Ecto neural progenitor cell (in vitro differentiated cells): ENCODE results near the gene ANKLE2.

Source experiments
- DNase-seq: peaks from one replicate; pipeline ENCODE4 v3.0.0-alpha.2; 2018; ENCODE audit warnings: low spot score

ANKLE2 gene

DNA sequence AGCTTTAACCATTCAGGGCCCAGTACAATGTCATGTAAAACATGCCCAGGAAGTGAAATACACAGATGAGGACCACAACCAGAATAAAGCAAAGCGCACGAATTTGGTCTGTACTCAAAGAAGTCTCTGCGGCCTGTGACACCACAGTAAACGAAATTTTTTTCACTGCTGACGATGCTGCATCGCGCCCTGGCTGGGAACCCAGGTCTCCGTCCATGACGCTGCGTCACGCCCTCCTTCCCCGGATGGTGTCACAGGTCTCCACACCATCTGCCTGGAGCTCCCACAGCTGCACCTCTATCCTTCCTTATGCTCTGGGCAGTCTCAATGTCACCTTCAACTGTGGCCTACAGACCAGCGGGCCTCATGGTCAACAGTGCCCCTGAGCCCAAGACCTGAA is 17.8 kb downstream of the ANKLE2 start:
- no peak for DNase-seq

DNA sequence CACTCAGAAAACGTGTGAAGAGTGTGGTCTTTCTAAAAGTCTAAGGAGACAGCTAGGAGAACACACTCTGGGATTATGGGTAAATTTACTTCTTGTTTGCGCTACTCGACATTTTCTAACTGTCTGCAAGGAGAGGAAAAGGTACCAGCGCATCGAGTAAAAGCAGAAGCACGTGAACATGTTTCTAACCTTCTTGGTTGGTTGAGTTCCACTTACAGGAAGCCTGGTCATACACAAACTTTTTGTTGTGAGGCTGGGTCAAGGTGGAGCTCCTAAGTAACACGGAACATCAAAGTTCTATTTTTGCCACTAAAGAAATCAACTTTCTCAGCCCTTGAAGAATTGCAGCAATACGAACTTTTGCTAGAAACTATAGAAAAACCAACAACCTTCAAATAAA is 20.0 kb downstream of the ANKLE2 start:
- no peak for DNase-seq

DNA sequence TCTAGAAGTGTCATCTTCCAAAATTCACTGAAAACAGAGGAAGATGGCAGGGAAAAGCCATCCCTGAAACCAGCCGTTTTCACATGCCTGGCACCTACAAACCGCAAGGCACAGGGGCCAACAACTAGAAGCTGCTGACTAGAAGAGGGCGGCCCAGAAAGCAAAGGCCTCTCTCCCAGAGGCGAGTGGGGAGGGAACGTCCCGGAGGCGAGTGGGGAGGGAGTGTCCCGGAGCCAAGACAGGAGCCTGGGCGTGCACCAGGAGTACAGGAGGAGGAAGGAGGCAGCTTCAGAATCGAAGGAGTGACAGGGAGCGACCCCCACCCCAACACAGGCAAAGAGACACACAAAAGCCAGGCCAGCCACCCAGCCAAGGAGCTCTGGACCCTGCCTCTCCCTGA is 21.0 kb downstream of the ANKLE2 start:
- DNase-seq, result no peak

DNA sequence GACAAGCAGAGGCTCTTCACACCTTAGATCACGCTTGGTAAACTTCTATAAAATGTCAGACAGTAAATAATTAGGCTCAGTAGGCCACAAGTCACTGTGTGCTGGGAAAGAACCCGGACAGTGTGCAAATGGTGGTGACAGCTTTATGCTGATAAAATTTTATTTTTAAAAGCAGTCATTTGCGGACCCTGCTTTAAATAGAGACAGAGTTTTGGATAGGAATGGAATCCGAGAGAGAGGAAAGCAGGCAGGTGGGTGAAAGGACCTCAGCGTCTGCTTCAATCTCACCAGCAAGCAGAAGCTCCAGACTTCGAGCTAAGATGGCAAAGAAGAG is 21.4 kb downstream of the ANKLE2 start:
- DNase-seq, result no peak

DNA sequence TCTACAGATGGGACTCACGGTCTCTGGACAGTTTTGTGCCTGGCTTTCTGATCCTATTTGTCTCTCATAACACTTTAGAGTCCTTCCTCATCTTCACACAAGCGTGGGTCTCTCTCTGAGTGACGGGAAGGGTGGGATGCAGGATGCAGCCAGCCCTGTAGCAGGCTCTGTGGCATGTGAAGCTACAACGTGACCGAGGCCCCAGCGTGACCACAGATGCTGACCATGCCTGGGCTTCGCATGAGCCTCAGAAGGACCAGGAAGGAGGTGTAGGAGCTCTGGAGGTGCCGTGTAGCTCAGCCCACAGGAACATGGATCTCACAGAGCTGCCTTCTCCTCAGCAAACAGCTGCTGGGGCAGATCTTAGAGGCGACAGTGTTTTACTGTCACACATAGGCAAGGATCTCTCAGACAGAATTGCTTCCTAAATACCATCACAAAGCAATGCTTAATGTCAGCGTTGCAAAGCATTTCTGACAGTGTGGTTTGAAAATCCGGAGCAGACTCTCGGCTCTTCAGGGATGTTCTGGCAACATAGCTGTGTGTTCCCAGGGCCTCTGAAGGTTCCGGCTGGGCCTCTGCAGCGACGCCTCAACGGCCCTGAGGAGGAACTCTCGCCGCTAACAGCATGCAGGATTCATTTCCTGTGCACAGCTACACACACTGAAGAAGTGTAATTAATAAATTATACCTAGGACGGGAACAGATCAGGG is 21.9 kb downstream of the ANKLE2 start:
- no peak for DNase-seq

DNA sequence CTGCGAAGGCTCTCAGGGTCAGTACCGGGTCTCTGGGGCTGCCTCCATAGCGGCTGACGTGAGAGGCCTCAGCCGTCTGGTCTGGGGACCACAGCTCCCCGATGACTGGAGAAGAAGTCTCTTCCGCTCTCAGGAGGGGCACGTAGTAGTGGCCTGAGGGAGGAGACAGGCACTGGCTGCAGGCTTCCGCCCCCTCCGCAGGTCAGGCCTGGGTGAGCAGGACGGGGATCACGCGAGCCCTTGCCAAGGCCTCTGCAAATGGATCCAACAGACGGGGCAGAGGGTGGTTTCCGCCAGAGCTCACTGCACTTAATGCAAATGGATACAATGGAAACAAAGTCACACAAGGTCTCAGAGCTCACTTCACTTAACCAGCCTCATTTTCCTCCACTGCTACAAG is 24.7 kb downstream of the ANKLE2 start:
- no peak for DNase-seq

DNA sequence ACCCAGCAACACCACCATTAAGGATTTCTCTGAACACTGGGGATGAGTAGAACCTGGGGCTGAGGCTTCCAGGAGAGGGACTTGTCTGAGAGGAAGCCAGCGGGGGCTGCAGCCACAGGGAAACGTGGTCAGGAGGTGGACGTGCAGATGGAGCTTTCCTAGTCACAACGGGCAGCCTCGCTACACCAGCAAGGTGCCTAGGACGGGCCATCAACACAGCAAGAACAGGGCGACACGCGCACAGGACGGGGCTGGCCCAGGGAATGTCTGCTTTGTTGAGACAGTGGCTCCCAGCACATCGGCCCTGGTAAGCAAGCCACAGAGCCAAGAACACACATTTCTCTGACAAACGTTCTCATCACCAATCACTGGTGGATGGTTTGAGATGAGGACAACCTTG is 25.3 kb downstream of the ANKLE2 start:
- no peak for DNase-seq

DNA sequence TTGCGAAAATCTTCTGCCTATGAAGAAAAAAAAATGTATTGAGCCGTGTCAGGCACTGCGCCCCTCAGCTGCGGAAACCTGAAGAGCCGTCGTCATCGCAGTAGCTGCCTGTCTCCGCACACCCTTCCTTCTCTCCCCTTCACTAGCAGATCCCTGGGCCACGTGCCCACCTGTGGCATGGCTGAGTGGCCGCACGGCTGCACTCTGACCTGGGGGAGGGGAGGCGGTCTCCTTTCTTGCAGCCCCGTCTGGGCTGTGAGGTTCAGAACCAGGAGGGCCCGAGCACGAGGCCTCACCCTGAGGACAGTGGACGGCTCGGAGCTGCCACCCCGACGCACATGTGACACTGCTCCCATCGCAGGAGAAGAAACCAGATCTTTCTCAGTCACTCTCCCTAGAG is 26.1 kb downstream of the ANKLE2 start:
- DNase-seq, result no peak

DNA sequence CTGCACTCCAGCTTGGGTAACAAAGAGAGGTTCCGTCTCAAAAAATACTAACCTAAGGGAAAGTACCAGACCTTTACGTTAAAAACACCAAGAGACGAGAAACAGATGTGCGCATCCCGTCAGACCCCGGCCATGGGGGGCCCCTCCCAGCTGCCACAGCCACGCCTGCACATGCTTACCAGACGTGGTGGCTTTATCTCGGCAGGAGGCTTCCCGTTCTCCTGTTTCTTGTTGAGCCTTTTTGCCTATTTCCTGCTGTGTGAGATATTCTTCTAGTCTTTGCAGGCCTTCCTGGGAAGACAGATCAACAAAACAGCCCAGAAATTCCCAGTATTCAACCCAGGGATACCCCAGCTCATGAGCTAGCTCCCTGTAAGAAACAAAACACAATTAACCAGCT is 27.4 kb downstream of the ANKLE2 start:
- no peak for DNase-seq

DNA sequence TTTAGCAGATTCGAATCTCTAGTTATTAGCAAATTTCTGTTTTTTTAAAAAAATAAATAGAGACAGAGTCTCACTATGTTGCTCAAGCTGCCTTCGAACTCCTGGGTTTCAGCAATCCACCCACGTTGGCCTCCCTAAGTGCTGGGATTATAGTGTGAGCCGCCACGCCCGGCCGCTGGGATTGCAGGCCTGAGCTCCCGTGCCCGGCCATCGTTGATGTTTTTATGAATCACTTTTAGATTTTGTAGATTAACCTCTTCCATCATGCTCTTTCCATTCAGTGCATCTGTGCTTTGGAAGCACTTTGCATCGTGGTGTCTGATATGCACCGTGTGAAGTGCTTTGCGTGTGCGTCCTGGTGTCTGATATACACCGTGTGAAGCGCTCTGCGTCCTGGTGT is 30.1 kb downstream of the ANKLE2 start:
- DNase-seq, result no peak

DNA sequence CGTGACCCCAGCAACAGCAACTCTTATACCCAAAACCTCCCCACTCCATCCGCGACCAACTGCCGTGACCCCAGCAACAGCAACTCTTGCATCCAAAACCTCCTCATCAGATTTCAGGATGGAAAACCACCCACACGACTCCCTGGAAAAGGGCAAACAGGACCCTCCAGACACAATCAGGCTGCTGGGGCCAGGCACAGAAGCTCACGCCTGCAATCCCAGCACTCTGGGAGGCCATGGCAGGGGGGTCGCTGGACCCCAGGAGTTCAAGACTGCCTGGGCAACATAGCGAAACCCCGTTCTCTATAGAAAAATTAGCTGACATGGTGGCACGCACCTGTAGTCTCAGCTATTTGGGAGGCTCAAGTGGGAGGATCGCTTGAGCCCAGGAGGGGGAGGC is 31.3 kb downstream of the ANKLE2 start:
- DNase-seq, result no peak

DNA sequence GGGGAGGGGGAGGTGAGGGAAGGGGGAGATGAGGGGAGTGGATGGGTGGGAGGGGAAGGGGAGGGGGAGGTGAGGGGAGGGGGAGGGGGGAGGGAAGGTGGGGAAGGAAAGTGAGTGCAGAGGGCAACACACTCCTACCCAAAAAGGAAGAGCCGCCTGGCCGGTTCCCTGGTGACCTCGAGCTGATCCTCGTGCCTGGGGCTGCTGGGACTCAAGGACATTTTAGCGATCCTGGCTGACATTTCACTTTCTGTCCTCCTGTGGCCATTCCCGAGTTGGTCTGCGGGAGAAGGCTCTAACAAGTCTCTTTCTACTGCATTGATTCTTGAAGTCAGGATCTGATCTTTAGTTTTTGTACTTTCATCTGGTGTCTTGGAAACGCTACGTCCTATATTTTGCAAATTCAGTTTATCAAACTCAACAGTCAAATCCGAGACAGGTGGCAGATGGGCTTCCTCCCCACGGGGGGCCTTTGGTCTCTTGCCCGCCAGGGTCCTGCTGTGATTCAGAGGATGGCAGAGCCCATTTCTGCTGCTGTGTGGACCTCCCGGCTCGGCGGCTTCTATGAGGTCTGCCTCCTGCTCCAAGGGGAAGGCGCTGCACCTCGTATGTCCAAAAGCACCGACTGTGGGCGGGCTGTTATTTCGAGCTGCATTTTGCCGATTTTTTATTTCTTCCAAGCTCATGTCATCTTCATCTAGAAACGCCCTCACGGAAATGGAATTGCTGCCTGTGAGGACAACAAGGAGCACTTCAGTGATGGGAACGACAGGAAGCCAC is 31.9 kb downstream of the ANKLE2 start:
- DNase-seq, result no peak

DNA sequence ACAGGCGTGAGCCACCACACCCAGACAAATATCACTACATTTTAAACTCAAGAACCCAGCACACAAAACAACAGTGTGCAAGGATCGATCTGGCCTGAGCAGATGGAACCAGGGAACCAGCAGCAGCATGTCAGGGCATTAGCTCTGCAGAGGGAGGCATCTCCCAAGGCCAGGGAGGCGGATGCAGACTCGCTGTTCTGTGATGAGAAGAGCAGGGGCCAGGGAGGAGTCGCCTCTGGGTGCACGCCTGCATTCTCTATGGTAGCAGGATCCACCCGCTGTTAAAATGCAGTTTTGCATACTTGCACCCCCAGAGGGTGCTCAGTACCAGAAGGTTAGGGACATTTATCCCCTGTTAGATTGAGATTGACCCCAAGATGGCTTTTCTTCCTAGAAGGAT is 33.1 kb downstream of the ANKLE2 start:
- no peak for DNase-seq

DNA sequence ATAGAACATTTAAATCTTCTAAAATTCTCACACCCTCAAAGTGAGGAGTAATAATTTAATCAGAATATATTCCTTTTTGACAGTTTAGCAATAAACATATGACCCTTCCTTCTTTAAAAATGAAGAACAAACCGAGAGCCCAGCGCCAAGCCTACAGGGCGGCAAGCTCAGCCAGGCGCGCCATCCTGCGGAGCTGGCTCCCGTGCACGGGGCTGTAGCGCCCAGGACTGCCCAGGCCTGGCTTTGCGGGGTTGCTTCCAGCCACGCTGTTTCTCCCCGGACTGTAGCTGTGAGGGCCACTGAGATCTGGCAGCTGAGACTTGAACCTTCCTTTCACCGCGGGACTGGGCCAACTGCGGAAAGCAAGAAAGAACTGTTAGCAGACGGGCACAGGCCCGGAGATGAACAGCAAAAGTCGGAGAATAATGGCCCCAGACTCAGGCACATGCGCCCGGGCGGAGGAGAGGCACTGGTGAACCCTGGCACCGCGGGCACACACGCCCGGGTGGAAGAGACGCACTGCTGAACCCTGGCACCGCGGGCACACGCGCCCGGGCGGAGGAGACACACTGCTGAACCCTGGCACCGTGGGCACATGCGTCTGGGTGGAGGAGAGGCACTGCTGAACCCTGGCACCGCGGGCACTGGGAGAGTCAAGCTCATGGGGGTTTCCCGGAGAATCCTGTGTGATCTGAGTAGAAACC is 34.4 kb downstream of the ANKLE2 start:
- DNase-seq, result no peak

DNA sequence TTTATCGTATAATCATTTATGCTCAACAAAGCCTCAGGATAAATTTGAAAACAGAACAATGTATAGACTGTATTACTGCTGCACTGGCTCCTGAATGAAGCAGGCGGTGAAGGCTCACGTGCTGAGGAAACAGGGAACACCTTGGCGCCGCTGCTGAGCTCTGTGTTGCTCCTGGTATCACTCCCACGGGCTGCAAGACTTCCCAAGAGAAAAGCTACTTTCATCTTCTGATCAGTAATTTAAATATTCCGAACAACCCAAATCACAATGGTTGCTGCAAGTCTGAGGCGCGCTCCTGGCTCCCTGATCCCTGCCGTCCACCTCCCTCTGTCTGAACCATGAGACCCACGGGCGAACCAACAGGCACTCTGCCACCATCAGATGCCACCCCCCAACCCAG is 35.2 kb downstream of the ANKLE2 start:
- no peak for DNase-seq

DNA sequence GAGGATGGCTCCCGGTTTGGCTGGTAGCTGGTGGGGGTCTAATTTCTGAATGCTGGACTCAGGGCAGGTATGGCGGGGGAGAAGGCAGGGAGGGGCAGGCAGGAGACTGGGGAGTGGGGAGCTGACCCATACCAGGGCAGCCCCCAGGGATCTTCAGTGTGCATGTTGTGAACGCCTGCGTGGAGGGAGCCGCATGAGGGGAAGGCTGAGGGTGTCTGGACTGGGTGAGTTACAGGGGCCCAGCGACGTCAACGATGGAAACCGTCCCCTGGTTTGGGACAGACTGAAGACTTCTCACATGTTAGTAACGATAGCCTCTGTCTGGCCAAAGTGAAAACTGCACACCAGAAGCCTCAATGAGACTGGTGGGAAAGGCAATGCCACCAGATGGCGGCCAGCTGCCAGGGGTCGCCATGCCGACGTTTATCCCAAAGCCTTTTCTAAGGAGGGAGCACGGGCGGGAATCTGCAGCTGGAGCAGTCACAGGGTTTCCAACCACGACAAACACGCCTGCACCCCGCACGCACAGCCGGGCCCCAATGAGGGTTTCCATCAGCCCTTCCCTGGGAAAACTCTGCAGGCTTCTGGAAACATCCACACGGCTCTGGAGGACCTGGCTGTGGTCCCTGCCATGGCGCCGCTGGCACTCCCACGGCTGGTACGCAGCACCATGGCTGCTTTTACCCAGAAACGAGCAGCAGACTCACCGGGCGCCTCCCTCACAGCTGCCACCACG is 37.0 kb downstream of the ANKLE2 start:
- no peak for DNase-seq

DNA sequence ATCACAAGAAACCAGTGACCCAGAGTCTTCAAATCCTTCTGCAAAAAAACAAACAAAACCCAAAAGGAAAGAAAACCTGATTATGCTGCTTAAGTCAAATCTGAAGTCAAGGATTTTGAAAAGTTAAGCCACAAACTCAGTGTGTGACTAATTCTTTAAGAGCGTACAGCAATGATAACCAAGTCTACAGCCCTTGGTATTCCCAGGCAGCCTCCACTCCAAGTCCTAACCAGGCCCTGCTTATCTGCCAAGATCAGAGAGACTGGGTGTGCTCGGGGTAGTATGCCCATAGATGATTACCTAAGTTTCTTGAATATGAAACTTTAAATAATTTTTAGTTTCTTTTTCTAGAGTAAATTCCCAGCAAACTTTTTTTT is 37.9 kb downstream of the ANKLE2 start:
- no peak for DNase-seq

DNA sequence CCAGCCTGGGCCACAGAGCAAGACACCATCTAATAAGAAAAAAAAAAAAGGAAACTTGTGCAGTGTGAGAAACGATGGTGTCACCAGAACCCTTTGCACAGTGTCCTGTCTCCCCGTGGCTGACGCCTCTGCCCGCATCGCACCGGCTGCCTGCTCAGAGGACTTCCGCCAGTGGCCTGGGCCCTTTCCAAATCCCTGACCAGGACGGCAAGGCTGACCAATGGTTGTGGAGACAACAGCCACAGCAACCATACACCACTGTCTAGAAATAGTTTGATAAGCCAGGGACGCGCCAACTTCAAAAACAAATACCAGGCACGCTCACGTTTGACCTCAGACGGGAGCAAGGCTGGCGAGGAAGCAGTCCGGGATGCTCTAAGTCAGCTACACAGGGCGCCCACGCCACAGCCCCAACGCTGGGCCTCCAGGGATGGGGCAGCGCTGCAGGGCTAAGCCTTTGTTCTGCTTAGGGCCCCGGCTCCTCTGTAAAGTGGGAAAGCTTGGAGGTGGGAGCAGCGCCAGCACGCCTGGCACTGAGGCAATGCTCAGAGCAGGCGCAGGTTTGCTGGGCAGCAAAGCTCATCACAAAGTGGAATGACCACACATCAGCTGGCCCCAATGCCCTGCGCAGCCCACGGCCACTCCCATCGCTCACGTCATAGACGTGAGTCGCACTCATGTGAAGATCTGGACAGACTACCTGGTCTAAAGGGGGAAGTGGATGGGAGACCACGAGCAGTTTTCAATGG is 38.4 kb downstream of the ANKLE2 start:
- DNase-seq, result no peak

DNA sequence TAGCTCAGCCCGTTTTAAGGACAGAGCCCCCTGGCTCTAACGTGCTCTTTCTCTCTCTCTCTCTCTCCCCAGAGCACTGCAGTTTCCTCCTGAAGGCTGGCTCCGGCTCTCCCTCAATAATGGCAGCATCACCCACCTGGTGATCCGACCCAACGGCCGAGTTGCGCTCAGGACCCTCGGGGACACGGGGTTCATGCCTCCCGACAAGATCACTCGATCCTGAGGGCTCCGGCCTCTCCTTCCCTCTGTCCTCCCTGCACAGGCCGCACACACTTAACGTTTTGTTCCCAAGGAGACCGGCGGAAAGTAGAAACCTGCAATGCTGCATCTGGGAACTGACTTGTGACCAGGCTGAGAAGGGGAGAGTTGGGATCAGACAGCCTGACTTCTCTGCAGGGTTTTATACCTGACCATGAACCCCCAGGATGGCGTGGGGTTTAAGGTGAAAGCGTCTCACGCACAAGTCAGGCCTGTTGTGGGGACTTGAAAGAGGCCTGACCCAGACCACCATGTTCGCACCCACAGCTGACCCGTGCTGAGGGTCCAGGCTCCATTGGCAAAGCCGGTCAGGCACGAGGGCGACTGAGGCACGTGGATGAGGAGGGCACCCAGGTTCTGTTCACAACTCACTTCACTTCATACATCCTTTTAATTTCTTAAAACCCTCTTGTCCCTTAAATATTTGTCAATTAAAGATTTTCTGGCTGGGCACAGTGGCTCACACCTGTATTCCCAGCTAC is 40.9 kb downstream of the ANKLE2 start:
- no peak for DNase-seq

DNA sequence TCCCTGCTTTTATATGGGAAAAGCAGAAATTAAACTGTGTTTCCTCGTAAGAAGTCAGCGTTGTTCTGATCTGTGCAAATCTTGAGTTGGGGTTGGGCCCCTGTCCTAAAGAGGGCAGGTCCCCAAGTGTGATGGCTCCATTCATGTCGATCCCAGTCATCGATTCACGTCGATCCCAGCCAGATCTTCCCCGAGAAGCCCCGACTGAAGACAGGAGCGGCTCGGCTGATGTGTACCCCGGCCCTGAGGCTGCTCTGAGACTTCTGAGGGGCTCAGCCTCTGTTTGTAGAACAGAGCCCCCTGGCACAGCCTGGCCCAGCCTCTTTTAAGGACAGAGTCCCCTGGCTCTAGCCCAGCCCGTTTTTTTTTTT is 41.7 kb downstream of the ANKLE2 start:
- no peak for DNase-seq
